ENCODE data around the gene TRIM65. TPM values are rescaled to one million over a fixed set of nuclear protein-coding genes. Genes with fewer than 3 reads are reported as not detected.

Gene TRIM65
- total and polyA plus RNA-seq, 2 of the 13 experiments (the other 11 are each of a cell fraction or from before 2014, with no cell fraction given) = 10.3 to 22.4 TPM

DNA sequence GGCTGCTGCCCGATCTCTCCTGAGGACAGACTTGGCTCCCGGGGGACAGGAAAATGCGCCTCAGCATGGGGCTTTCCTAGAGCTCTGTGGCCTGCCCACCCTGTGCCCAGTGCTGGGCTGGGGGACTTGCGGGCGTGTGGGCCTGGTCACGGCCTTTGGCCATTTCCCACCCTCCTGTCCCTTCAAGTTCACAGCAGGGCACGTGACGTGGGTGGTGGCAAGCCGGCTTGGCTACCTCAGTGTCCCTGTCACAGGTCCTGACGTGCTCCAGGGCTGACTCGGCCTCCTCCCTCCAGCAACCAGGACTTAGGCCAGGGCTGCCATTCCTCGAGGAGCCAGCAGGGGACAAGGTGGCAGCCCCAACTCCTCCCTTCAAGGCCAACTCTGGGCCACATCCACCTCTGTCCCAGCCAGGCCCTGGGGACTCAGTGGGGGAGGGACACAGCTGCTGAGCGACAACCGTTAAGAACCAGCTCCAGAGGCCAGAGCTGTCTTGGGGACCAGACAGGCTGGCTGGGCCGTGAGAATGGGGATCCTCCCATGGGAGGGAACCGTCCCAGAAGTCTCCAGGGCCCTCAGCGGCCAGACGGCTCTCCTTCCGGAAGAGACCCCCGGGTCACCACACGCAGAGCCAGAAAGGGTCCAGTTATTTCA is 51.6 kb downstream of the TRIM65 start (continued):
- TF ChIP-seq HMG20A (CRISPR knock-in tag; IDR thresholded peaks at IDR 0.05; ENCODE audit: borderline replicate concordance) (no peak), ZNF382 (CRISPR knock-in tag; IDR thresholded peaks at IDR 0.05; ENCODE audit: borderline replicate concordance) (no peak), ZNF556 (CRISPR knock-in tag; IDR thresholded peaks at IDR 0.05; ENCODE audit: borderline replicate concordance) (no peak; the same call in 1 of the 2 replicates), MEIS2 (CRISPR knock-in tag; IDR thresholded peaks at IDR 0.05) (0 out of 2 replicates have a peak, but pooled peaks have one; percentile 41), RELA (CRISPR knock-in tag; IDR thresholded peaks at IDR 0.05) (0 out of 2 replicates have a peak, but pooled peaks have one; percentile 32), HES4 (CRISPR knock-in tag; IDR thresholded peaks at IDR 0.05; ENCODE audit: borderline replicate concordance) (no peak), CHD2 (IDR thresholded peaks at IDR 0.05; ENCODE audit: low read depth, low read length) (no peak), MTA3 (CRISPR knock-in tag; IDR thresholded peaks at IDR 0.05) (no peak), ZBTB42 (CRISPR knock-in tag; IDR thresholded peaks at IDR 0.05) (0 out of 2 replicates have a peak, but pooled peaks have one; percentile 60), ZNF550 (CRISPR knock-in tag; IDR thresholded peaks at IDR 0.05; ENCODE audit: borderline replicate concordance) (no peak), ZNF782 (CRISPR knock-in tag; IDR thresholded peaks at IDR 0.05; ENCODE audit: borderline replicate concordance) (no peak), ATF1 (CRISPR knock-in tag; IDR thresholded peaks at IDR 0.05) (no peak), ZNF430 (CRISPR knock-in tag; IDR thresholded peaks at IDR 0.05) (peak; percentile 67), NFE2 (CRISPR knock-in tag; IDR thresholded peaks at IDR 0.05) (no peak), EZH2 (conservative IDR thresholded peaks at IDR 0.05; ENCODE audit: low read depth, low read length) (no peak)
- TF ChIP-seq, protein P1, sequence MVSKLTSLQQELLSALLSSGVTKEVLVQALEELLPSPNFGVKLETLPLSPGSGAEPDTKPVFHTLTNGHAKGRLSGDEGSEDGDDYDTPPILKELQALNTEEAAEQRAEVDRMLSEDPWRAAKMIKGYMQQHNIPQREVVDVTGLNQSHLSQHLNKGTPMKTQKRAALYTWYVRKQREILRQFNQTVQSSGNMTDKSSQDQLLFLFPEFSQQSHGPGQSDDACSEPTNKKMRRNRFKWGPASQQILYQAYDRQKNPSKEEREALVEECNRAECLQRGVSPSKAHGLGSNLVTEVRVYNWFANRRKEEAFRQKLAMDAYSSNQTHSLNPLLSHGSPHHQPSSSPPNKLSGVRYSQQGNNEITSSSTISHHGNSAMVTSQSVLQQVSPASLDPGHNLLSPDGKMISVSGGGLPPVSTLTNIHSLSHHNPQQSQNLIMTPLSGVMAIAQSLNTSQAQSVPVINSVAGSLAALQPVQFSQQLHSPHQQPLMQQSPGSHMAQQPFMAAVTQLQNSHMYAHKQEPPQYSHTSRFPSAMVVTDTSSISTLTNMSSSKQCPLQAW (CRISPR knock-in tag; IDR thresholded peaks at IDR 0.05) = peak; percentile 71
- TF ChIP-seq, protein P2, sequence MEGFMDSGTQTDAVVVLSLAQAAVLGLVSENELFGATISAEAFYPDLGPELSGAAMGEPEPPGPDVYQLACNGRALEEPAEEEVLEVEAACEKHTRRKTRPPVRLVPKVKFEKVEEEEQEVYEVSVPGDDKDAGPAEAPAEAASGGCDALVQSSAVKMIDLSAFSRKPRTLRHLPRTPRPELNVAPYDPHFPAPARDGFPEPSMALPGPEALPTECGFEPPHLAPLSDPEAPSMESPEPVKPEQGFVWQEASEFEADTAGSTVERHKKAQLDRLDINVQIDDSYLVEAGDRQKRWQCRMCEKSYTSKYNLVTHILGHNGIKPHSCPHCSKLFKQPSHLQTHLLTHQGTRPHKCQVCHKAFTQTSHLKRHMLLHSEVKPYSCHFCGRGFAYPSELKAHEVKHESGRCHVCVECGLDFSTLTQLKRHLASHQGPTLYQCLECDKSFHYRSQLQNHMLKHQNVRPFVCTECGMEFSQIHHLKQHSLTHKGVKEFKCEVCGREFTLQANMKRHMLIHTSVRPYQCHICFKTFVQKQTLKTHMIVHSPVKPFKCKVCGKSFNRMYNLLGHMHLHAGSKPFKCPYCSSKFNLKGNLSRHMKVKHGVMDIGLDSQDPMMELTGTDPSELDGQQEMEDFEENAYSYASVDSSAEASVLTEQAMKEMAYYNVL (CRISPR knock-in tag; IDR thresholded peaks at IDR 0.05; ENCODE audit: borderline replicate concordance) = no peak
- TF ChIP-seq, protein P3, sequence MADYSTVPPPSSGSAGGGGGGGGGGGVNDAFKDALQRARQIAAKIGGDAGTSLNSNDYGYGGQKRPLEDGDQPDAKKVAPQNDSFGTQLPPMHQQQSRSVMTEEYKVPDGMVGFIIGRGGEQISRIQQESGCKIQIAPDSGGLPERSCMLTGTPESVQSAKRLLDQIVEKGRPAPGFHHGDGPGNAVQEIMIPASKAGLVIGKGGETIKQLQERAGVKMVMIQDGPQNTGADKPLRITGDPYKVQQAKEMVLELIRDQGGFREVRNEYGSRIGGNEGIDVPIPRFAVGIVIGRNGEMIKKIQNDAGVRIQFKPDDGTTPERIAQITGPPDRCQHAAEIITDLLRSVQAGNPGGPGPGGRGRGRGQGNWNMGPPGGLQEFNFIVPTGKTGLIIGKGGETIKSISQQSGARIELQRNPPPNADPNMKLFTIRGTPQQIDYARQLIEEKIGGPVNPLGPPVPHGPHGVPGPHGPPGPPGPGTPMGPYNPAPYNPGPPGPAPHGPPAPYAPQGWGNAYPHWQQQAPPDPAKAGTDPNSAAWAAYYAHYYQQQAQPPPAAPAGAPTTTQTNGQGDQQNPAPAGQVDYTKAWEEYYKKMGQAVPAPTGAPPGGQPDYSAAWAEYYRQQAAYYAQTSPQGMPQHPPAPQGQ (CRISPR knock-in tag; IDR thresholded peaks at IDR 0.05; ENCODE audit: borderline replicate concordance) = no peak
- TF ChIP-seq, protein P4, sequence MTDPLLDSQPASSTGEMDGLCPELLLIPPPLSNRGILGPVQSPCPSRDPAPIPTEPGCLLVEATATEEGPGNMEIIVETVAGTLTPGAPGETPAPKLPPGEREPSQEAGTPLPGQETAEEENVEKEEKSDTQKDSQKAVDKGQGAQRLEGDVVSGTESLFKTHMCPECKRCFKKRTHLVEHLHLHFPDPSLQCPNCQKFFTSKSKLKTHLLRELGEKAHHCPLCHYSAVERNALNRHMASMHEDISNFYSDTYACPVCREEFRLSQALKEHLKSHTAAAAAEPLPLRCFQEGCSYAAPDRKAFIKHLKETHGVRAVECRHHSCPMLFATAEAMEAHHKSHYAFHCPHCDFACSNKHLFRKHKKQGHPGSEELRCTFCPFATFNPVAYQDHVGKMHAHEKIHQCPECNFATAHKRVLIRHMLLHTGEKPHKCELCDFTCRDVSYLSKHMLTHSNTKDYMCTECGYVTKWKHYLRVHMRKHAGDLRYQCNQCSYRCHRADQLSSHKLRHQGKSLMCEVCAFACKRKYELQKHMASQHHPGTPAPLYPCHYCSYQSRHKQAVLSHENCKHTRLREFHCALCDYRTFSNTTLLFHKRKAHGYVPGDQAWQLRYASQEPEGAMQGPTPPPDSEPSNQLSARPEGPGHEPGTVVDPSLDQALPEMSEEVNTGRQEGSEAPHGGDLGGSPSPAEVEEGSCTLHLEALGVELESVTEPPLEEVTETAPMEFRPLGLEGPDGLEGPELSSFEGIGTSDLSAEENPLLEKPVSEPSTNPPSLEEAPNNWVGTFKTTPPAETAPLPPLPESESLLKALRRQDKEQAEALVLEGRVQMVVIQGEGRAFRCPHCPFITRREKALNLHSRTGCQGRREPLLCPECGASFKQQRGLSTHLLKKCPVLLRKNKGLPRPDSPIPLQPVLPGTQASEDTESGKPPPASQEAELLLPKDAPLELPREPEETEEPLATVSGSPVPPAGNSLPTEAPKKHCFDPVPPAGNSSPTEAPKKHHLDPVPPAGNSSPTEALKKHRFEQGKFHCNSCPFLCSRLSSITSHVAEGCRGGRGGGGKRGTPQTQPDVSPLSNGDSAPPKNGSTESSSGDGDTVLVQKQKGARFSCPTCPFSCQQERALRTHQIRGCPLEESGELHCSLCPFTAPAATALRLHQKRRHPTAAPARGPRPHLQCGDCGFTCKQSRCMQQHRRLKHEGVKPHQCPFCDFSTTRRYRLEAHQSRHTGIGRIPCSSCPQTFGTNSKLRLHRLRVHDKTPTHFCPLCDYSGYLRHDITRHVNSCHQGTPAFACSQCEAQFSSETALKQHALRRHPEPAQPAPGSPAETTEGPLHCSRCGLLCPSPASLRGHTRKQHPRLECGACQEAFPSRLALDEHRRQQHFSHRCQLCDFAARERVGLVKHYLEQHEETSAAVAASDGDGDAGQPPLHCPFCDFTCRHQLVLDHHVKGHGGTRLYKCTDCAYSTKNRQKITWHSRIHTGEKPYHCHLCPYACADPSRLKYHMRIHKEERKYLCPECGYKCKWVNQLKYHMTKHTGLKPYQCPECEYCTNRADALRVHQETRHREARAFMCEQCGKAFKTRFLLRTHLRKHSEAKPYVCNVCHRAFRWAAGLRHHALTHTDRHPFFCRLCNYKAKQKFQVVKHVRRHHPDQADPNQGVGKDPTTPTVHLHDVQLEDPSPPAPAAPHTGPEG (CRISPR knock-in tag; IDR thresholded peaks at IDR 0.05) = peak; percentile 74; the same call in 1 of the 2 replicates

All from HepG2 (cell line).